ENCODE measurements around the gene STOML1.
"Not testable (repeated sequence)": the region's sequence is repeated elsewhere in the genome, so short reads cannot be mapped to it uniquely, and the experiment has no call there.

Gene STOML1

DNA sequence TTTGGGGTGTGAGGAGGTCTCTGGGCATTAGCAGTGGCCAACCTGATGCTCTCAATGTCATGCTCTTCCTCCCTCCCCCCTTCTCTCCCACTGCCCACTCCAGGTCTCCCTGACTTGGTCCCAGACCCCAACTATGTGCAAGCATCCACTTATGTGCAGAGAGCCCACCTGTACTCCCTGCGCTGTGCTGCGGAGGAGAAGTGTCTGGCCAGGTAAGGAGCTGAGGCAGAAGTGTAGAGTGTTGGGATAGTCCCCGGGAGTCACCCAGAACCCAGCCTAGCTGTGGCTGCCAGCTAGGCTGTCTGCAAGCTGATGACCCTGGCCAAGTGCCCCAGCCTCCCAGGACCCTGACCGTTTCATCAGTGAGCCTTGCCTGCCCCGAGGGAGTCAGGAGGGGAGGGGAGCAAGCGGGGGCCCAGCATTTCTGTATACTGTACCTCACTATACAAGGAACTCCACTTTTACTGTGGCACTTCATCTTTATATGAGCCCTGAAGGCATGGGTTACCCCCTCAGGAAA lies 49.3 kb downstream of the STOML1 start:
- Histone ChIP-seq H3K9me3 (ENCODE audit: control insufficient read depth, low read length) (no peaks in the 10 kb centered on the region), H3K27ac (ENCODE audit: low read depth, low read length, severe bottlenecking) (no peak overlapping the region), H3K4me3 (ENCODE audit: extremely low read depth, insufficient read depth, low read length, poor library complexity, severe bottlenecking) (no peak overlapping the region), H3K36me3 (ENCODE audit: control insufficient read depth, insufficient read depth, low read length) (peaks cover 30% of the 10 kb centered on the region), H3K4me1 (ENCODE audit: control insufficient read depth, insufficient read depth, low read length, poor library complexity, severe bottlenecking) (peaks cover 59% of the 10 kb centered on the region)
- 88 to 100% methylated on average over 4 of the region's 6 CpGs for WGBS, 2 experiments (ENCODE audit: insufficient coverage in 2 of 2)

DNA sequence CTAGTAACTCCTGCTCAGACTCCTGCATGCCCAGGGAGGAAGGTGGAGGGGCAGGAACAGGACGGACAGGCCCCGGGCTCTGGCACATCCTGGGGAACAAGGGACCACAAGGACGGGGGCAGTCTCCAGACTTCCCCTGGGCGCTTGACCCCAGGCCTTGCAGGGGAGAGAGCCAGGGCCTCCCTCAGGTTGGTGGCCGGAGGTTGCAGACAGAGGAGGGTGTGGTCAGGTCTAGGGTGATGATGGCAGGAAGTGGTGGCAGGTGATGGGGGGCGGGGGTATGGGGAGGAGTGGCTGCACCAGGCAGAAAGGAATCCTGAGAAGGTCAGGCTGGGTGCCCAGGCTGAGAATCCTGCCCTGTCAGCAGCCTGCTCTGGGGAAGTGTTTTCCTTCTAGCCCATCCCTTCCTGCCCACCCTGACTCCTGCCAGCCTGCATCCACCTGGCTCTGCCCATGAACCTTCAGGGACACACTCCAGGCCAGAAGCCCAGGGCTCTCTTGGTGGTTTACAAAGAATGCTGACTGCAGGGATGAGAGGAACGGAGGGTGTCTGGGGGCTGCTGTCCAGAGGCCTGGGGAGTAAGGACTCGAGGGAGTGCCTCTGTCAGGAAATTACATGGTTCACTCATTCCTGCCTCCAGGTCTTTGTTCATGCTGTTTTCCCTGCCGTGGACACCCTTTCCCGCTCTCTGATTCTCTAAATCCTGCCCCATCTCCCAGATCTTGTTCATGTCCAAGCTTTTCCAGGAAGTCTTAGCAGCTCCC lies 50.0 kb downstream of the STOML1 start:
- WGBS, 2 experiments (ENCODE audit: insufficient coverage in 2 of 2): 84 to 88% methylated on average over 6 to 10 of the region's 10 CpGs
- H3K4me1 ChIP-seq (ENCODE audit: control insufficient read depth, insufficient read depth, low read length, poor library complexity, severe bottlenecking): peaks cover 59% of the 10 kb centered on the region
- no peaks in the 10 kb centered on the region for H3K9me3 ChIP-seq (ENCODE audit: control insufficient read depth, low read length)
- peak overlapping the region; percentile 85 for H3K27ac ChIP-seq (ENCODE audit: low read depth, low read length, severe bottlenecking)
- no peak overlapping the region for H3K4me3 ChIP-seq (ENCODE audit: extremely low read depth, insufficient read depth, low read length, poor library complexity, severe bottlenecking)
- peaks cover 29% of the 10 kb centered on the region for H3K36me3 ChIP-seq (ENCODE audit: control insufficient read depth, insufficient read depth, low read length)

DNA sequence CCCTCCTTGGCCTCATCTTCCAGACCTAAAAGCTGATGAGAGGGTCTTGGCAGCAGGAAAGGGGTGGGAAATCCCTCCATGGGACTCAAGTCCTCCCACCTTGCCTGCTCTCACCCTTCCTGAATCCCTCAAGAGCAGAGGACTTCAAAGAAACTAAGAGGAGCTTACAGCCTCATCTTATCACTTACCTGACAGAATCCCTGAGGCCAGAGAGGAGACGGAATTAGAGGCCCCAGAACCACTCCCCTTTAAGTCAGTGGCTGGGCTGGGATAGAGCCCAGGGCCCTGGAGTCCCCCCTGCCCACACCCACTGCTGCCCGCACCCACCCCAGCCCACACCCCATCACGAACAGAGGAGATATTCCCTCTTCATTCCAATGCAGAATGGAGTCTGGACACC lies 50.6 kb downstream of the STOML1 start:
- H3K4me1 ChIP-seq (ENCODE audit: control insufficient read depth, insufficient read depth, low read length, poor library complexity, severe bottlenecking): peaks cover 61% of the 10 kb centered on the region
- H3K27ac ChIP-seq (ENCODE audit: low read depth, low read length, severe bottlenecking): peak overlapping the region; percentile 85
- 83 to 90% methylated on average over 2 to 3 of the region's 3 CpGs for WGBS, 2 experiments (ENCODE audit: insufficient coverage in 2 of 2)
- no peaks in the 10 kb centered on the region for H3K9me3 ChIP-seq (ENCODE audit: control insufficient read depth, low read length)
- H3K4me3 ChIP-seq (ENCODE audit: extremely low read depth, insufficient read depth, low read length, poor library complexity, severe bottlenecking): no peak overlapping the region
- peaks cover 23% of the 10 kb centered on the region for H3K36me3 ChIP-seq (ENCODE audit: control insufficient read depth, insufficient read depth, low read length)

DNA sequence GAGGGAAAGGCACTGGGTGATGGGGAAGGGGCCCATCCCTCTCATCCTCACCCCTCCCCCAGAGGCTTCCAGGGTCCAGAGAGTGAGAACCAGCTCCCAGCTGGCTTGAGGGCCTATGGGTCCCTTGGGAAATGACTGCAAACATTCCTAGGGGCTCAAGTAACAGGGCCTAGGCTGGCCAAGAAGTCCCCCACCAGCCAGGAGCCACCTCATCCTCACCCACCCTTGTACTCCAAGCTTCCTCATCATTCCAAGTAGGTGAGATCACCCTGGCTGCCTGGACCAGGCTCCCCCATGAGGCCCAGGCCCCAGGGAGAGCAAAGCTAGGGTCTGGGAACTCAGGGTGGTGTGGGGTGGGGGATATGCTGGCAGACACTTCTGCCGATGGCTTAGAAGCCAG lies 51.1 kb downstream of the STOML1 start:
- WGBS, 2 experiments (ENCODE audit: insufficient coverage in 2 of 2): no CpG with 5 or more reads among the region's 1 CpG
- peak overlapping the region; percentile 85 for H3K27ac ChIP-seq (ENCODE audit: low read depth, low read length, severe bottlenecking)
- no peaks in the 10 kb centered on the region for H3K9me3 ChIP-seq (ENCODE audit: control insufficient read depth, low read length)
- no peak overlapping the region for H3K4me3 ChIP-seq (ENCODE audit: extremely low read depth, insufficient read depth, low read length, poor library complexity, severe bottlenecking)
- H3K36me3 ChIP-seq (ENCODE audit: control insufficient read depth, insufficient read depth, low read length): peaks cover 21% of the 10 kb centered on the region
- peaks cover 65% of the 10 kb centered on the region for H3K4me1 ChIP-seq (ENCODE audit: control insufficient read depth, insufficient read depth, low read length, poor library complexity, severe bottlenecking)

DNA sequence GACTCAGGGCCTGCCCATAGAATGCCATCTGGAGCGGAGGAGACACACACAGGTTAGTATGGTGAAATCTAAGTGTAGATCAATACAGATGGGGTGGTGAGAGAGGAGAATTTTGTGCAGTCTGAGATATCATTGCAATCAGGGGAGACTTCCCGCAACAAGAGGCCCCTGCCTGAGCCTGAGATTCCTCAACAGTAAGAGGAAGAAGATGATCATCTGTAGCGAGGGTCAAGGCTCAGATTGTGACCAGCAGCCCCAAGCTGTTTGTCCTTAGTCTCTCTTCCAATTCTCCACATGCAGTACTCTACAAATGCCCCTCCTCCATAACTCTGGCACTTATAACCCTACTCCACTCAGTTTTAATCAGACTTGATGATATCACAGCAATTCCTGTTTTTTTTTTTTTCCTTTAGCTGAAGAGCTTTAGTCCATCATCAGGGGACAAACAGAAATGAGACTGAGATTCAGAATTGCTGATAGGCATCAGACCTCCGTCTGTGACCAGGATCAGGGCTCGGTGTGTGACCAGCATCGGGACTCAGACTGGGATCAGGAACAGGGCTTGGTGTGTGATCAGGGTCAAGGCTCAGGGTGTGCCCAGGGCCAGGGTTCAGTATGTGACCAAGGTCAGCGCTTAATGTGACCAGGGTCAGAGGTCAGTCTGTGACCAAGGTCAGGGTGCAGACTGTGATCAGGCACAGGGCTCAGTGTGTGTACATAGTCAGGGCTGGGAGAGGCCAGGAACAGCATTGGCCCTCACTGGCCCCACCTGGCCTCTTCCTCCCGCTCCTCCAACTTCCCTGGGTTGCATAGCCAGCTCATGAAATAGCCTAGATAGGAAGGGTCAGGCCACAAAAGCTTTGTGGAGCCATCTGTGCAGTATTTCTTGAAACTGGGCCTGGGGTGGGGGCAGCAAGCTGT lies 51.8 kb downstream of the STOML1 start:
- Histone ChIP-seq H3K4me1 (ENCODE audit: control insufficient read depth, insufficient read depth, low read length, poor library complexity, severe bottlenecking) (peaks cover 72% of the 10 kb centered on the region), H3K36me3 (ENCODE audit: control insufficient read depth, insufficient read depth, low read length) (peaks cover 20% of the 10 kb centered on the region), H3K9me3 (ENCODE audit: control insufficient read depth, low read length) (no peaks in the 10 kb centered on the region), H3K27ac (ENCODE audit: low read depth, low read length, severe bottlenecking) (peak overlapping the region; percentile 85), H3K4me3 (ENCODE audit: extremely low read depth, insufficient read depth, low read length, poor library complexity, severe bottlenecking) (no peak overlapping the region)
- WGBS, 2 experiments (ENCODE audit: insufficient coverage in 2 of 2): 90 to 94% methylated on average over 6 to 8 of the region's 8 CpGs

DNA sequence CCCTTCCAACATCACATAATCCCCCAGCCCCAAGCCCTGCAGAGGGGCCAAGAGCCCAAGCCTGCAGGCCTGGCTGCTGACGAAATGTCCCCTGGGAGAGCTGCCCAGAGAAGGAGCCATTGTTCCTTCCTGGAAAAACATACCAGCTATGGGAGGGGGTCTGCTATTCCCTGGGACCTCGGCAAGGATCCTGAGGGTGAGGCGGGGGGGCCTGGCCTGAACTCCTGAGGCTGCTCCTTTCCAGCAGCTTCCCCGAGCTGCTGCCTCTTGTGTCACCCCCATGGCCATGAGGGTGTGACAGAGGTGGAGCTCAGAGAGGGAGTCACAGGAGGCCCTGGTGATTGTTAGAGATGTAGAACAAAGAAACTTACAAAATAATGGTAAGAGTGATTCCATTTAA lies 53.0 kb downstream of the STOML1 start:
- peak overlapping the region; percentile 45 for H3K27ac ChIP-seq (ENCODE audit: low read depth, low read length, severe bottlenecking)
- H3K4me1 ChIP-seq (ENCODE audit: control insufficient read depth, insufficient read depth, low read length, poor library complexity, severe bottlenecking): peaks cover 77% of the 10 kb centered on the region
- no peak overlapping the region for H3K4me3 ChIP-seq (ENCODE audit: extremely low read depth, insufficient read depth, low read length, poor library complexity, severe bottlenecking)
- H3K36me3 ChIP-seq (ENCODE audit: control insufficient read depth, insufficient read depth, low read length): peaks cover 16% of the 10 kb centered on the region
- WGBS, 2 experiments (ENCODE audit: insufficient coverage in 2 of 2): 68 to 80% methylated on average over 1 to 3 of the region's 4 CpGs
- H3K9me3 ChIP-seq (ENCODE audit: control insufficient read depth, low read length): no peaks in the 10 kb centered on the region

DNA sequence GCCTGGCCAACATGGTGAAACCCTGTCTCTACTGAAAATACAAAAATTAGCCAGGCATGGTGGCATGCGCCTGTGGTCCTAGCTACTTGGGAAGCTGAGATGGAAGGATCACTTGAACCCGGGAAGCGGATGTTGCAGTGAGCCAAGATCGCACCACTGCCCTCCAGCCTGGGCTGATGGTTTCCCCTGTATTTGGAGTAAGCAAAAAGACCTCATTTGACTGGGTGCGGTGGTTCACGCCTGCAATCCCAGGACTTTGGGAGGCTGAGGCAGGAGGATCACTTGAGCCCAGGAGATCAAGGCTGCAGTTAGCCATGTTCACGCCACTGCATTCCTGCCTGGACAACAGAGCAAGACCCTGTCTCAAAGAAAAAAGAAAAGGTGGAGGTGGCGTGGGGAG lies 53.6 kb downstream of the STOML1 start:
- not testable (repeated sequence) for H3K4me3 ChIP-seq (ENCODE audit: extremely low read depth, insufficient read depth, low read length, poor library complexity, severe bottlenecking); H3K9me3 ChIP-seq (ENCODE audit: control insufficient read depth, low read length); H3K27ac ChIP-seq (ENCODE audit: low read depth, low read length, severe bottlenecking)
- WGBS, 2 experiments (ENCODE audit: insufficient coverage in 2 of 2): 91 to 94% methylated on average over 8 of the region's 8 CpGs
- H3K4me1 ChIP-seq (ENCODE audit: control insufficient read depth, insufficient read depth, low read length, poor library complexity, severe bottlenecking): peaks cover 79% of the 10 kb centered on the region
- H3K36me3 ChIP-seq (ENCODE audit: control insufficient read depth, insufficient read depth, low read length): peaks cover 13% of the 10 kb centered on the region

DNA sequence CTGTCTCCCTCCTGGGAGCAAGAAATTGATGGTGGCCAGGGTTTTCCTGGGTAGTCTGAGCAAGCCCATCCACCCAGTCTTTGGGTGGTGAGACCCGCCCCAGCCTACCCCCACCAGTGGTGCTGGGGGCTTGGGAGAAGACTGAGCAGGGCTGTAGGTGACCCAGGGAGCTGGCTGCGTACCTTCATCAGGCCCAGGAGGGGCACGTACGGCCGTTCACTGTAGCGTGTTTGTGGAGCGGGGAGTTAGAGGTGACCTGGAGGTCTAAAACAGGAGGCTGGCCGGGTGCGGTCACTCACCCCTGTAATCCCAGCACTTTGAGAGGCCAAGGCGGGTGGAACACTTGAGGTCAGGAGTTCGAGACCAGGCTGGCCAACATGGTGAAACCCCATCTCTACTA lies 54.4 kb downstream of the STOML1 start:
- WGBS, 2 experiments (ENCODE audit: insufficient coverage in 2 of 2): 96% methylated on average over 9 to 11 of the region's 11 CpGs
- Histone ChIP-seq H3K27ac (ENCODE audit: low read depth, low read length, severe bottlenecking) (no peak overlapping the region), H3K9me3 (ENCODE audit: control insufficient read depth, low read length) (no peaks in the 10 kb centered on the region), H3K4me3 (ENCODE audit: extremely low read depth, insufficient read depth, low read length, poor library complexity, severe bottlenecking) (no peak overlapping the region), H3K4me1 (ENCODE audit: control insufficient read depth, insufficient read depth, low read length, poor library complexity, severe bottlenecking) (peaks cover 79% of the 10 kb centered on the region), H3K36me3 (ENCODE audit: control insufficient read depth, insufficient read depth, low read length) (peaks cover 6% of the 10 kb centered on the region)

DNA sequence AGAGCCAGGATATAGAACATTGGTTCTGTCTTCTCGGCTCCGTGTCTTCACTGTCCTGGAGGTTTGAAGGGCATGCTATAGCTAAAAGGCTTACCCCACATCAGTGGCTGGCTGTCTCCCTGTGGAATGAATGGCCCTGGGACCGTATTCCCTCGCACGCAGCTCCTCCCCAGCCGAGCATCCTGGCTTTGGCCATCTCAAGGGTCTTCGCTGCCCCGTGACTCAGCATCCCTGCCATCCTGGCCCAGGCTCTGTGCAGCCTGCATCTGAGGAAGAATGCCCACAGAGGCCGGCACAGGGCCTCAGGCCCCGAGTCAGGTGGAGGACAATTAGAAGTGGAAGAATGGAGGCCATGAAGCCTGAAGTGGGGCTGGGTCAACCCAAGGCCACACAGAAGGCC lies 54.8 kb downstream of the STOML1 start:
- Histone ChIP-seq H3K4me1 (ENCODE audit: control insufficient read depth, insufficient read depth, low read length, poor library complexity, severe bottlenecking) (peaks cover 79% of the 10 kb centered on the region), H3K9me3 (ENCODE audit: control insufficient read depth, low read length) (no peaks in the 10 kb centered on the region), H3K4me3 (ENCODE audit: extremely low read depth, insufficient read depth, low read length, poor library complexity, severe bottlenecking) (no peak overlapping the region), H3K27ac (ENCODE audit: low read depth, low read length, severe bottlenecking) (no peak overlapping the region), H3K36me3 (ENCODE audit: control insufficient read depth, insufficient read depth, low read length) (peaks cover 4% of the 10 kb centered on the region)
- 85 to 89% methylated on average over 8 to 9 of the region's 10 CpGs for WGBS, 2 experiments (ENCODE audit: insufficient coverage in 2 of 2)

DNA sequence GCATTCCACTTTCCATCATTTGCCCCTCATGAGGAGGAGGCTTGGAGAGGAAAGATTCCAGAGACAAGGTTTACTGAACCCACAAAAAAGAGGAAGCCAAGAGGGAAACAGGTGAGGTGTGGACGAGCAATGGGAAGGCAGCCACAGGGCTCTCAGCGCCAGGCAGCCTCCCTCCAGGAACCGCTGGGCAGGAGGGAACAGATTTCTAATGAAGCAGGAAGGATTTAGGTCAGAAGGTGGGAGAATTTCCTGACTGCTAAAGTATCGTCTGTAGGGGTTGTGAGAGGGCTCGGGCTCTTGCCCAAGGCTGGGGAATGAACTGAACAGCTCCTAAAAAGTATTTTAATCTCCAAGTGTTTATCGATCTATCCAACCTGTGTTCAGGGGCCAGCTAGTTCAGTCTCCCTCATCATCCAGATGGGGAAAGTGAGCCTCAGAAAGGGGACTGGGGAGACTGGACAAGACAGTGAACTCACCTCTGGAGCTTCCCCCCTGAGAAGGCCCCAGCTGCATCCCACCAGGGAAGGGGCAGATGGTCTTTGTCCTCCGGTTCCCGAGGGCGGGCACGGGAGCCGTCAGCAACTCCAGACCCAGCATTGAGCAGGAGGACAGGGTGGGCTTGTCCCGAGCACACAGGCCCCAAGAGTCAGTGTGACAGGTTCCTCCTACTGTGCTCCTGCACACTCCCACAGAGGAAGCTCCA lies 55.4 kb downstream of the STOML1 start:
- H3K27ac ChIP-seq (ENCODE audit: low read depth, low read length, severe bottlenecking): peak overlapping the region; percentile 62
- peaks cover 80% of the 10 kb centered on the region for H3K4me1 ChIP-seq (ENCODE audit: control insufficient read depth, insufficient read depth, low read length, poor library complexity, severe bottlenecking)
- no peaks in the 10 kb centered on the region for H3K9me3 ChIP-seq (ENCODE audit: control insufficient read depth, low read length)
- H3K4me3 ChIP-seq (ENCODE audit: extremely low read depth, insufficient read depth, low read length, poor library complexity, severe bottlenecking): no peak overlapping the region
- 83 to 88% methylated on average over 5 to 9 of the region's 12 CpGs for WGBS, 2 experiments (ENCODE audit: insufficient coverage in 2 of 2)
- H3K36me3 ChIP-seq (ENCODE audit: control insufficient read depth, insufficient read depth, low read length): peaks cover 4% of the 10 kb centered on the region

Data from mesodermal cell (in vitro differentiated cells).